Activated naive CD4-positive, alpha-beta T cell treated with Interleukin-2 at 50 U/mL for 16 hours (primary cell): ENCODE measurements around the gene FKBP1B.
"Not testable (repeated sequence)": the region's sequence is repeated elsewhere in the genome, so short reads cannot be mapped to it uniquely, and the experiment has no call there.

Experiments used
- DNase-seq: peaks from one replicate; pipeline ENCODE4 v3.0.0-alpha.2; 2020

The FKBP1B gene

GRCh38 chr2:24104906-24105305 is 55.4 kb downstream of the FKBP1B start:
- DNase-seq: no peak

- no peak for DNase-seq
Observed at GRCh38 chr2:24105816-24106215, 56.3 kb downstream of the FKBP1B start.

GRCh38 chr2:24106786-24107185 is 57.2 kb downstream of the FKBP1B start:
- DNase-seq: no peak

GRCh38 chr2:24107336-24107735 is 57.8 kb downstream of the FKBP1B start:
- no peak for DNase-seq

GRCh38 chr2:24109431-24109830 is 59.9 kb downstream of the FKBP1B start:
- not testable (repeated sequence) for DNase-seq

GRCh38 chr2:24110660-24111303 is 61.2 kb downstream of the FKBP1B start:
- no peak for DNase-seq

GRCh38 chr2:24111407-24111901 is 61.9 kb downstream of the FKBP1B start:
- no peak for DNase-seq
